ENCODE results near the gene ACVRL1. TPM values are rescaled to one million over a fixed set of nuclear protein-coding genes. Genes with fewer than 3 reads are reported as not detected.

ACVRL1 gene
- total RNA-seq, 3 donors from 2014 or later (not counting 1 experiment from before 2014, with no cell fraction given), result 0.57 TPM; not detected in 2

- Mint-ChIP-seq H3K4me1 (no peaks in the 10 kb centered on the region), H3K9me3 (no peaks in the 10 kb centered on the region), H3K27me3 (ENCODE audit: low read depth in 2 of 2) (peaks cover 0 to 5% of the 10 kb centered on the region in 2 donors), H3K4me3 (no peak overlapping the region), H3K27ac (no peak overlapping the region), H3K36me3 (no peaks in the 10 kb centered on the region)
- ATAC-seq, result no peak
- H3K9me3 ChIP-seq (ENCODE audit: control insufficient read depth, insufficient read depth, low read length), result no peaks in the 10 kb centered on the region
- H3K4me3 ChIP-seq (ENCODE audit: low read length), result no peak overlapping the region
- peaks cover 9% of the 10 kb centered on the region for H3K4me1 ChIP-seq (ENCODE audit: control insufficient read depth, insufficient read depth, low read length)
- DNase-seq, result no peak
- H3K27me3 ChIP-seq (ENCODE audit: control insufficient read depth, insufficient read depth, low read length), result no peaks in the 10 kb centered on the region
- intact Hi-C loops (cut with micrococcal nuclease), result no loop called here
- TF ChIP-seq CTCF (IDR thresholded peaks at IDR 0.05), result no peak
- no peaks in the 10 kb centered on the region for H3K36me3 ChIP-seq (ENCODE audit: control insufficient read depth, insufficient read depth, low read length)
- WGBS (ENCODE audit: insufficient coverage), result 94% methylated on average over 28 of the region's 28 CpGs
- no peak overlapping the region for H3K27ac ChIP-seq (ENCODE audit: low read length)
These were observed 7.8 kb downstream of the ACVRL1 start for GRCh38 chr12:51915003-51915625.

GRCh38 chr12:51915951-51916350 lies 8.6 kb downstream of the ACVRL1 start:
- intact Hi-C loops (cut with micrococcal nuclease), result no loop called here
- H3K27ac ChIP-seq (ENCODE audit: low read length), result no peak overlapping the region
- Mint-ChIP-seq H3K4me1 (no peaks in the 10 kb centered on the region), H3K27ac (no peak overlapping the region), H3K36me3 (no peaks in the 10 kb centered on the region), H3K4me3 (no peak overlapping the region), H3K27me3 (ENCODE audit: low read depth in 2 of 2) (no peaks in the 10 kb centered on the region), H3K9me3 (no peaks in the 10 kb centered on the region)
- no peaks in the 10 kb centered on the region for H3K9me3 ChIP-seq (ENCODE audit: control insufficient read depth, insufficient read depth, low read length)
- 95% methylated on average over 11 of the region's 11 CpGs for WGBS (ENCODE audit: insufficient coverage)
- no peak overlapping the region for H3K4me3 ChIP-seq (ENCODE audit: low read length)
- TF ChIP-seq CTCF (IDR thresholded peaks at IDR 0.05), result no peak
- H3K4me1 ChIP-seq (ENCODE audit: control insufficient read depth, insufficient read depth, low read length), result peaks cover 9% of the 10 kb centered on the region
- ATAC-seq (no peak), DNase-seq (no peak)
- no peaks in the 10 kb centered on the region for H3K36me3 ChIP-seq (ENCODE audit: control insufficient read depth, insufficient read depth, low read length)
- H3K27me3 ChIP-seq (ENCODE audit: control insufficient read depth, insufficient read depth, low read length), result no peaks in the 10 kb centered on the region

- 88% methylated on average over 10 of the region's 10 CpGs for WGBS (ENCODE audit: insufficient coverage)
- H3K27me3 Mint-ChIP-seq (ENCODE audit: low read depth in 2 of 2), result no peaks in the 10 kb centered on the region
- Histone ChIP-seq H3K4me1 (ENCODE audit: control insufficient read depth, insufficient read depth, low read length) (peaks cover 5% of the 10 kb centered on the region), H3K36me3 (ENCODE audit: control insufficient read depth, insufficient read depth, low read length) (no peaks in the 10 kb centered on the region), H3K4me3 (ENCODE audit: low read length) (no peak overlapping the region), H3K27me3 (ENCODE audit: control insufficient read depth, insufficient read depth, low read length) (no peaks in the 10 kb centered on the region), H3K27ac (ENCODE audit: low read length) (no peak overlapping the region), H3K9me3 (ENCODE audit: control insufficient read depth, insufficient read depth, low read length) (no peaks in the 10 kb centered on the region)
- DNase-seq (no peak), ATAC-seq (no peak)
- intact Hi-C loops (cut with micrococcal nuclease), result no loop called here
- no peak overlapping the region for H3K4me3 Mint-ChIP-seq
- no peaks in the 10 kb centered on the region for H3K4me1 Mint-ChIP-seq
- no peaks in the 10 kb centered on the region for H3K36me3 Mint-ChIP-seq
- H3K9me3 Mint-ChIP-seq, result no peaks in the 10 kb centered on the region
- TF ChIP-seq CTCF (IDR thresholded peaks at IDR 0.05), result no peak
- H3K27ac Mint-ChIP-seq, result no peak overlapping the region
These were observed 9.8 kb downstream of the ACVRL1 start for GRCh38 chr12:51917041-51917590.
